ENCODE data around the gene BACH2. TPM values are rescaled to one million over a fixed set of nuclear protein-coding genes. Genes with fewer than 3 reads are reported as not detected.

BACH2 gene
- total and polyA plus RNA-seq, 2 of the 4 experiments (the other 2 are of a cell fraction): 1.3 to 1.4 TPM

DNA sequence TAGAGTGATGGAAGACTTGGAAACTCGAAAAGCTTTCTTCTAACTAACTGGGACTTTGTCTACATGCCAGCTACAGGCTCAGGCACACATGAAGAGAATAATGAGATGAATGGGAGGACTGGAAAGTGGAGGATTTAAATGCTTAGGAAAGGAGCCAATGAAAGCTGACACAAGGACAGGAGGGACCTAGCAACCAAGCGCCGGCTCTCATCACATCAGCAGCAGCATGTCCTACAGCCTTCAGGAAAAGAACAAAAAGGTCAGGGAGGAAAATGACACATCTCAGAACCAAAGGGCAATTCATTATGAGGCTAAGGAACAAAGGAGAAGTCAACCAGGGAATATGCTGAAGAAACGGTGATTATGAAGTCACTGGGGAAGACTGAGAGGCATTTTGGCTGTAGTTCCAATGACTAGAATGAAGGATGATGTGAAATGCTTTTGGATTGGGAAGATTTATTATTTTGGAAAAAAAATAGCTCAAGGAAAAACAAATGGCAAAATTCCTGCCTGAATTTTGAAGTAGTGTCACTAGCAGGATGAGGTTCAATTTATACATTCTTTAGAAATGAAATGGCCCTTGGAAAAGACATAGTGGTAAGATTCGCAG is 5.7 kb downstream of the BACH2 start:
- Histone ChIP-seq H3K18ac (ENCODE audit: low read depth, low read length) (no peak overlapping the region), H2BK15ac (ENCODE audit: low read depth, low read length) (no peak overlapping the region), H2AK9ac (replicated peaks; ENCODE audit: low read depth, low read length, poor library complexity) (no peak overlapping the region), H4K8ac (ENCODE audit: low read depth in 2 of 2, low read length in 2 of 2) (no peak overlapping the region), H2AFZ (replicated peaks; ENCODE audit: low read length, poor library complexity) (no peak overlapping the region), H2BK5ac (ENCODE audit: low read depth, low read length, poor library complexity, severe bottlenecking) (no peak overlapping the region), H3K23ac (ENCODE audit: low read depth, low read length) (no peak overlapping the region), H3K79me1 (ENCODE audit: low read depth in 1 of 2, low read length in 2 of 2) (no peaks in the 10 kb centered on the region), H2AK5ac (ENCODE audit: low read depth, low read length) (no peak overlapping the region), H3K56ac (ENCODE audit: extremely low read depth, insufficient read depth, low read length) (no peak overlapping the region), H3K4ac (ENCODE audit: low read depth, low read length) (no peak overlapping the region), H4K20me1 (ENCODE audit: insufficient read depth, low read length) (no peaks in the 10 kb centered on the region; the same call in 1 of the 2 replicates), H2BK120ac (ENCODE audit: low read depth, low read length) (no peak overlapping the region), H3K27me3 (ENCODE audit: control insufficient read depth, insufficient read depth, low read length) (peaks cover 3% of the 10 kb centered on the region), H3K9me3 (ENCODE audit: control insufficient read depth, insufficient read depth, low read length) (no peaks in the 10 kb centered on the region), H3K4me2 (ENCODE audit: low read depth, low read length) (no peak overlapping the region), H2BK20ac (ENCODE audit: low read depth, low read length) (no peak overlapping the region), H4K91ac (ENCODE audit: insufficient read depth, low read depth, low read length) (no peak overlapping the region), H3K9ac (ENCODE audit: low read depth, low read length) (no peak overlapping the region), H3K4me1 (ENCODE audit: control insufficient read depth, insufficient read depth, low read length) (no peaks in the 10 kb centered on the region; the same call in 1 of the 2 replicates), H4K5ac (ENCODE audit: low read depth, low read length) (no peak overlapping the region), H3K36me3 (ENCODE audit: control insufficient read depth, insufficient read depth, low read length) (no peaks in the 10 kb centered on the region), H3K27ac (ENCODE audit: insufficient read depth, low read length) (no peak overlapping the region), H3K14ac (replicated peaks; ENCODE audit: low read depth, low read length) (no peak overlapping the region), H3K9me1 (ENCODE audit: insufficient read depth, low read length) (no peaks in the 10 kb centered on the region), H3K4me3 (ENCODE audit: insufficient read depth, low read depth, low read length) (no peak overlapping the region)
- no peak for TF ChIP-seq MAFK (IDR thresholded peaks at IDR 0.05; ENCODE audit: low read depth, low read length)
- TF ChIP-seq BHLHE40 (IDR thresholded peaks at IDR 0.05; ENCODE audit: low read depth, low read length): no peak
- no peak for TF ChIP-seq RAD21 (IDR thresholded peaks at IDR 0.05; ENCODE audit: low read length)
- TF ChIP-seq NFE2L2 (IDR thresholded peaks at IDR 0.05; ENCODE audit: low read depth, low read length): no peak
- TF ChIP-seq CEBPB (IDR thresholded peaks at IDR 0.05; ENCODE audit: low read depth, low read length): no peak
- TF ChIP-seq POLR2A (IDR thresholded peaks at IDR 0.05; ENCODE audit: low read depth, low read length): no peak
- TF ChIP-seq SMC3 (IDR thresholded peaks at IDR 0.05; ENCODE audit: low read depth, low read length): no peak
- TF ChIP-seq, protein P1, sequence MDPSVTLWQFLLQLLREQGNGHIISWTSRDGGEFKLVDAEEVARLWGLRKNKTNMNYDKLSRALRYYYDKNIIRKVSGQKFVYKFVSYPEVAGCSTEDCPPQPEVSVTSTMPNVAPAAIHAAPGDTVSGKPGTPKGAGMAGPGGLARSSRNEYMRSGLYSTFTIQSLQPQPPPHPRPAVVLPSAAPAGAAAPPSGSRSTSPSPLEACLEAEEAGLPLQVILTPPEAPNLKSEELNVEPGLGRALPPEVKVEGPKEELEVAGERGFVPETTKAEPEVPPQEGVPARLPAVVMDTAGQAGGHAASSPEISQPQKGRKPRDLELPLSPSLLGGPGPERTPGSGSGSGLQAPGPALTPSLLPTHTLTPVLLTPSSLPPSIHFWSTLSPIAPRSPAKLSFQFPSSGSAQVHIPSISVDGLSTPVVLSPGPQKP (IDR thresholded peaks at IDR 0.05; ENCODE audit: borderline replicate concordance, low read depth, low read length): no peak
- TF ChIP-seq CHD1 (IDR thresholded peaks at IDR 0.05; ENCODE audit: low read depth, low read length): no peak
- no peak for TF ChIP-seq RFX5 (IDR thresholded peaks at IDR 0.05; ENCODE audit: low read depth, low read length)
- TF ChIP-seq MAZ (IDR thresholded peaks at IDR 0.05; ENCODE audit: borderline replicate concordance, low read depth, low read length): no peak
- TF ChIP-seq RCOR1 (IDR thresholded peaks at IDR 0.05; ENCODE audit: insufficient replicate concordance, low read length): no peak
- dilution Hi-C loops (cut with HindIII; ENCODE audit: low sequenced_read_pairs, unreplicated experiment): no loop called here
- DNase-seq (peak; percentile 13), ATAC-seq (ENCODE audit: low read depth) (no peak)
- ChIA-PET POLR2A (ENCODE audit: unreplicated experiment) (no interaction called here), CTCF (interaction anchor here (0.6 to 1.1 kb wide), 3 partner anchors 79 to 193 kb away, joined by 3 to 5 read pairs (median 4); no protein-coding TSS in a partner anchor)
- intact Hi-C loops (cut with micrococcal nuclease): no loop called here
- in situ Hi-C loops (cut with MboI; ENCODE audit: low sequenced_read_pairs): loop anchor here (10.0 kb wide), 1 partner anchor 196 kb away; no protein-coding TSS in a partner anchor
- WGBS, 2 experiments (ENCODE audit: extremely low coverage in 2 of 2, insufficient read length in 1 of 2): 57% methylated on average over 3 of the region's 5 CpGs; no CpG with 5 or more reads in 1 of the 2 experiments
- no TSS peak for BruUV-seq (replicated peaks)
